ENCODE data around the gene VDAC1. TPM values are rescaled to one million over a fixed set of nuclear protein-coding genes. Genes with fewer than 3 reads are reported as not detected.

The VDAC1 gene
- total RNA-seq, 1 experiment from 2014 or later, result 448 TPM

- DNase-seq (ENCODE audit: extremely low read depth, low read depth), result no peak
Measured at GRCh38 chr5:133930061-133930812, 74.5 kb downstream of the VDAC1 start.

- DNase-seq (ENCODE audit: extremely low read depth, low read depth), result no peak
Measured at GRCh38 chr5:133928587-133929393, 76.0 kb downstream of the VDAC1 start.

- DNase-seq (ENCODE audit: extremely low read depth, low read depth), result no peak
Measured at GRCh38 chr5:133927300-133928180, 77.2 kb downstream of the VDAC1 start.

GRCh38 chr5:133926489-133927299 is 78.1 kb downstream of the VDAC1 start:
- no peak for DNase-seq (ENCODE audit: extremely low read depth, low read depth)

- DNase-seq (ENCODE audit: extremely low read depth, low read depth), result no peak
Measured at GRCh38 chr5:133925866-133926488, 78.8 kb downstream of the VDAC1 start.

- DNase-seq (ENCODE audit: extremely low read depth, low read depth), result no peak
Measured at GRCh38 chr5:133925269-133925668, 79.5 kb downstream of the VDAC1 start.

- DNase-seq (ENCODE audit: extremely low read depth, low read depth), result no peak
Measured at GRCh38 chr5:133924221-133924920, 80.4 kb downstream of the VDAC1 start.

- DNase-seq (ENCODE audit: extremely low read depth, low read depth), result no peak
Measured at GRCh38 chr5:133921979-133922378, 82.8 kb downstream of the VDAC1 start.

Other genes with a start within 250 kb of the VDAC1 start
- 96.1 and 105 TPM in 2 replicates for gene C5orf15, start 36.4 kb downstream of the VDAC1 start, total RNA-seq (2014; rRNA removed; shearing (Covaris generic))
- gene TCF7, start 109.7 kb upstream of the VDAC1 start, total RNA-seq (2014; rRNA removed; shearing (Covaris generic)), result 0.42 TPM in 1 of 2 replicates, not detected in the other
- gene SKP1, start 172.0 kb upstream of the VDAC1 start, total RNA-seq (2014; rRNA removed; shearing (Covaris generic)), result 412 and 435 TPM in 2 replicates
- 111 and 172 TPM in 2 replicates for gene PPP2CA, start 221.1 kb upstream of the VDAC1 start, total RNA-seq (2014; rRNA removed; shearing (Covaris generic))